IMR-90 (cell line): Measurements from ENCODE around the gene NPTX1. TPM values are rescaled to one million over a fixed set of nuclear protein-coding genes. Genes with fewer than 3 reads are reported as not detected.

Source experiments
- ATAC-seq: fragments of 200-7000 bp; cut with Tn5 transposase; 2 replicates; pipeline ENCODE4 v1.9.1; 2020; ENCODE audit warnings: low read depth, mild to moderate bottlenecking, moderate library complexity
- BruUV-seq: library from RNA; stranded (reverse); fragments of 400-500 nt; replicated peaks from 2 replicates; lab custom pipeline; 2021; lab: Mats Ljungman, UMichigan
- CTCF ChIA-PET: fragments of 300-600 bp; formaldehyde crosslinking; extraction: SDS; loops from one replicate; lab custom pipeline; 2021; ENCODE audit warnings: antibody characterized with exemption; lab: Yijun Ruan, JAX
- POLR2A ChIA-PET: fragments of 300-600 bp; sonication (Branson Sonifier 250); formaldehyde crosslinking; loops from one replicate; lab custom pipeline; 2022; ENCODE audit warnings: antibody characterized with exemption; ENCODE audit not compliant: unreplicated experiment; lab: Charles Lee
- DNase-seq: peaks from one replicate; pipeline ENCODE4 v3.0.0; 2013
- H2AFZ ChIP-seq: replicated peaks from 2 replicates; pipeline ENCODE3; 2013; ENCODE audit warnings: low read length, mild to moderate bottlenecking; ENCODE audit not compliant: poor library complexity
- H2AK5ac ChIP-seq: 2 replicates; pipeline ENCODE4 v1.6.1; 2013; ENCODE audit warnings: low read depth, low read length, inconsistent platforms
- H2AK9ac ChIP-seq: replicated peaks from 2 replicates; pipeline ENCODE3; 2013; ENCODE audit warnings: mild to moderate bottlenecking, low read depth, low read length, moderate library complexity; ENCODE audit not compliant: poor library complexity
- H2BK120ac ChIP-seq: 2 replicates; pipeline ENCODE4 v1.6.1; 2013; ENCODE audit warnings: low read depth, low read length, inconsistent platforms
- H2BK15ac ChIP-seq: 3 replicates; pipeline ENCODE4 v1.6.1; 2013; ENCODE audit warnings: low read depth, low read length, inconsistent platforms
- H2BK20ac ChIP-seq: 2 replicates; pipeline ENCODE4 v1.6.1; 2013; ENCODE audit warnings: low read depth, mild to moderate bottlenecking, inconsistent platforms, low read length, moderate library complexity
- H2BK5ac ChIP-seq: 2 replicates; pipeline ENCODE4 v1.6.1; 2013; ENCODE audit warnings: mild to moderate bottlenecking, low read depth, low read length, inconsistent platforms; ENCODE audit not compliant: poor library complexity, severe bottlenecking
- H3K14ac ChIP-seq: replicated peaks from 2 replicates; pipeline ENCODE4 v1.6.1; 2013; ENCODE audit warnings: low read depth, low read length, inconsistent platforms
- H3K18ac ChIP-seq: 2 replicates; pipeline ENCODE4 v1.6.1; 2013; ENCODE audit warnings: low read depth, low read length, control low read depth
- H3K23ac ChIP-seq: 2 replicates; pipeline ENCODE4 v1.6.1; 2013; ENCODE audit warnings: low read depth, low read length, inconsistent platforms
- H3K27ac ChIP-seq: 2 replicates; pipeline ENCODE4 v1.5.1; 2013; ENCODE audit warnings: mild to moderate bottlenecking, control low read depth, low read length; ENCODE audit not compliant: insufficient read depth
- H3K27me3 ChIP-seq: 2 replicates; pipeline ENCODE4 v1.6.1; 2013; ENCODE audit warnings: low read length; ENCODE audit not compliant: control insufficient read depth, insufficient read depth
- H3K36me3 ChIP-seq: 2 replicates; pipeline ENCODE4 v1.6.1; 2013; ENCODE audit warnings: low read length, mixed read lengths; ENCODE audit not compliant: control insufficient read depth, insufficient read depth
- H3K4ac ChIP-seq: 2 replicates; pipeline ENCODE4 v1.6.1; 2013; ENCODE audit warnings: low read depth, low read length, inconsistent platforms
- H3K4me1 ChIP-seq: 2 replicates; pipeline ENCODE4 v1.6.1; 2013; ENCODE audit warnings: low read length, mixed read lengths; ENCODE audit not compliant: control insufficient read depth, insufficient read depth
- H3K4me2 ChIP-seq: 2 replicates; pipeline ENCODE4 v1.6.1; 2013; ENCODE audit warnings: low read depth, mild to moderate bottlenecking, control low read depth, low read length, moderate library complexity
- H3K4me3 ChIP-seq: 2 replicates; pipeline ENCODE4 v1.5.1; 2013; ENCODE audit warnings: low read depth, mild to moderate bottlenecking, control low read depth, low read length, moderate library complexity; ENCODE audit not compliant: insufficient read depth
- H3K56ac ChIP-seq: 2 replicates; pipeline ENCODE4 v1.6.1; 2013; ENCODE audit warnings: low read length, inconsistent platforms; ENCODE audit not compliant: insufficient read depth; ENCODE audit errors: extremely low read depth
- H3K79me1 ChIP-seq, 2 experiments: 2 replicates each; pipeline ENCODE4 v1.6.1; 2013; ENCODE audit warnings: low read length in 2 of 2, inconsistent platforms in 1 of 2, low read depth in 1 of 2
- H3K9ac ChIP-seq: 2 replicates; pipeline ENCODE4 v1.6.1; 2013; ENCODE audit warnings: low read depth, low read length, control low read depth
- H3K9me1 ChIP-seq: 2 replicates; pipeline ENCODE4 v1.6.1; 2013; ENCODE audit warnings: low read length, inconsistent platforms; ENCODE audit not compliant: insufficient read depth
- H3K9me3 ChIP-seq: 2 replicates; pipeline ENCODE4 v1.6.1; 2013; ENCODE audit warnings: low read length; ENCODE audit not compliant: control insufficient read depth, insufficient read depth
- H4K20me1 ChIP-seq: 2 replicates; pipeline ENCODE4 v1.6.1; 2013; ENCODE audit warnings: low read length, inconsistent platforms; ENCODE audit not compliant: insufficient read depth
- H4K5ac ChIP-seq: 2 replicates; pipeline ENCODE4 v1.6.1; 2013; ENCODE audit warnings: mild to moderate bottlenecking, low read depth, low read length, control low read depth
- H4K8ac ChIP-seq, 2 experiments: 2 replicates each; pipeline ENCODE4 v1.6.1; 2013; ENCODE audit warnings: low read depth in 2 of 2, low read length in 2 of 2, control low read depth in 1 of 2, inconsistent platforms in 1 of 2
- H4K91ac ChIP-seq: 2 replicates; pipeline ENCODE4 v1.6.1; 2013; ENCODE audit warnings: low read depth, low read length, inconsistent platforms; ENCODE audit not compliant: insufficient read depth
- CEBPB ChIP-seq: IDR thresholded peaks from 2 replicates; pipeline ENCODE4 v1.6.1; 2012; ENCODE audit warnings: low read depth, low read length, improper control_type of control experiment
- FOS ChIP-seq: fragments of 150-350 bp; IDR thresholded peaks from 2 replicates; pipeline ENCODE4 v1.6.1; 2016; ENCODE audit warnings: low read depth, low read length
- MAFK ChIP-seq: IDR thresholded peaks from 2 replicates; pipeline ENCODE4 v1.6.1; 2012; ENCODE audit warnings: low read depth, low read length, improper control_type of control experiment
- MAZ ChIP-seq: IDR thresholded peaks from 2 replicates; pipeline ENCODE4 v1.6.1; 2012; ENCODE audit warnings: low read depth, mild to moderate bottlenecking, low read length, improper control_type of control experiment, moderate library complexity, borderline replicate concordance
- NFE2L2 ChIP-seq: fragments of 150-350 bp; IDR thresholded peaks from 2 replicates; pipeline ENCODE4 v1.6.1; 2016; ENCODE audit warnings: low read depth, mild to moderate bottlenecking, low read length
- POLR2A ChIP-seq: IDR thresholded peaks from 2 replicates; pipeline ENCODE4 v1.6.1; 2012; ENCODE audit warnings: mild to moderate bottlenecking, low read depth, low read length
- RAD21 ChIP-seq: IDR thresholded peaks from 2 replicates; pipeline ENCODE4 v1.6.1; 2012; ENCODE audit warnings: low read length, improper control_type of control experiment
- RFX5 ChIP-seq: IDR thresholded peaks from 2 replicates; pipeline ENCODE4 v1.8.0; 2012; ENCODE audit warnings: low read depth, mild to moderate bottlenecking, low read length, moderate library complexity
- SMC3 ChIP-seq: fragments of 150-350 bp; IDR thresholded peaks from 2 replicates; pipeline ENCODE4 v1.6.1; 2016; ENCODE audit warnings: low read depth, mild to moderate bottlenecking, antibody characterized with exemption, low read length, moderate library complexity
- WGBS, 2 experiments: methylation state at CpG; one replicate each; pipeline versions ENCODE4 v1.1.5 to v1.1.7; 2013; ENCODE audit warnings: missing lambda C conversion rate in 2 of 2; ENCODE audit not compliant: insufficient read length in 1 of 2; ENCODE audit errors: extremely low coverage in 2 of 2; 5-methylcytosine and 5-hydroxymethylcytosine counted together
- dilution Hi-C: fragments of 300-500 bp; cut with HindIII; formaldehyde crosslinking; loops from one replicate; pipeline ENCODE4 v1.14.3; 2018; ENCODE audit warnings: low sequenced_read_pairs; ENCODE audit not compliant: unreplicated experiment
- in situ Hi-C: fragments of 300-500 bp; cut with MboI; formaldehyde crosslinking; loops from 3 replicates; pipeline ENCODE4 v1.14.3; 2019; ENCODE audit warnings: low sequenced_read_pairs, inconsistent platforms, mixed read lengths
- intact Hi-C: fragments of 100-400 bp; cut with micrococcal nuclease; formaldehyde crosslinking; loops from 2 replicates; pipeline ENCODE4 v1.10.0; 2022
- polyA plus RNA-seq, 3 experiments: library from polyadenylated mRNA; depleted of rRNA; stranded (reverse); fragments of >200 nt; gene quantifications; 2 replicates each; pipeline ENCODE4 v1.2.3, GENCODE V29; 2012; ENCODE audit warnings: low replicate concordance in 1 of 3
- total RNA-seq: library from RNA; depleted of rRNA; stranded (reverse); fragments of >200 nt; gene quantifications from 2 replicates; pipeline ENCODE4 v1.2.3, GENCODE V29; 2012
- TF ChIP-seq, protein P1 (sequence below): fragments of 150-350 bp; IDR thresholded peaks from 2 replicates; pipeline ENCODE4 v1.6.1; 2016; ENCODE audit warnings: low read depth, mild to moderate bottlenecking, low read length, moderate library complexity, borderline replicate concordance

Gene NPTX1
- total and polyA plus RNA-seq, 2 of the 4 experiments (the other 2 are of a cell fraction), result 20.8 to 39.5 TPM

DNA sequence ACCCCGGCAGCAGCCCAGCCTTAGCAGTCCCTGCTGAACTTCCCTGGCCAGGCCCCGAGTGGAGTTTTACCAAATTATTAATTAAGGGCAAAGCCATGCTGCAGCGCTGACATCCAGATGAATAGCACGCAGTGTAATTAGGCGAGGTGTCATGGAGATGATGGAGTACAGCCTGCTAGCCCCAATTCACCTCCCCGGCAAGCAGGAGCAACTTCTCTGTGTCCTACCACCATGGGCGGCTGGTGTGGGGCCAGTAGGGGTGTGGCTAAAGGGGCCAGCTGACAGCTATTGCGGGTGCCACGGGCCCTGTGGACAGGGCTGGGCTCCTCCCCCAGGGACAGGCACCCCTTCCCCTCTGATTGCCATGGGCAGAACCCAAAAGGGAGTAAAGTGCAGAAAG is 36.9 kb downstream of the NPTX1 start:
- dilution Hi-C loops, result no loop called here
- no peak overlapping the region for H3K4ac ChIP-seq
- ATAC-seq (no peak), DNase-seq (no peak)
- no peak overlapping the region for H3K27ac ChIP-seq
- no peaks in the 10 kb centered on the region for H3K79me1 ChIP-seq
- H4K5ac ChIP-seq, result no peak overlapping the region
- H4K8ac ChIP-seq, result no peak overlapping the region
- TF ChIP-seq FOS, result no peak
- TF ChIP-seq, protein P1, sequence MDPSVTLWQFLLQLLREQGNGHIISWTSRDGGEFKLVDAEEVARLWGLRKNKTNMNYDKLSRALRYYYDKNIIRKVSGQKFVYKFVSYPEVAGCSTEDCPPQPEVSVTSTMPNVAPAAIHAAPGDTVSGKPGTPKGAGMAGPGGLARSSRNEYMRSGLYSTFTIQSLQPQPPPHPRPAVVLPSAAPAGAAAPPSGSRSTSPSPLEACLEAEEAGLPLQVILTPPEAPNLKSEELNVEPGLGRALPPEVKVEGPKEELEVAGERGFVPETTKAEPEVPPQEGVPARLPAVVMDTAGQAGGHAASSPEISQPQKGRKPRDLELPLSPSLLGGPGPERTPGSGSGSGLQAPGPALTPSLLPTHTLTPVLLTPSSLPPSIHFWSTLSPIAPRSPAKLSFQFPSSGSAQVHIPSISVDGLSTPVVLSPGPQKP, result no peak
- no peak for TF ChIP-seq MAFK
- no peak for TF ChIP-seq CEBPB
- TF ChIP-seq SMC3, result no peak
- no peak for TF ChIP-seq MAZ
- TF ChIP-seq POLR2A, result no peak
- no peak for TF ChIP-seq RAD21
- no peak for TF ChIP-seq RFX5
- TF ChIP-seq NFE2L2, result no peak
- no peak overlapping the region for H3K23ac ChIP-seq
- H3K4me2 ChIP-seq, result no peak overlapping the region
- no peaks in the 10 kb centered on the region for H3K36me3 ChIP-seq
- no peak overlapping the region for H3K18ac ChIP-seq
- H2BK20ac ChIP-seq, result no peak overlapping the region
- no peak overlapping the region for H3K4me3 ChIP-seq
- peaks cover 9% of the 10 kb centered on the region; the same call in 1 of the 2 replicates for H3K27me3 ChIP-seq
- ChIA-PET POLR2A (no interaction called here), CTCF (no interaction called here)
- H4K20me1 ChIP-seq, result no peaks in the 10 kb centered on the region; the same call in 1 of the 2 replicates
- H2BK120ac ChIP-seq, result no peak overlapping the region
- H2AK5ac ChIP-seq, result no peak overlapping the region
- no peak overlapping the region for H3K56ac ChIP-seq
- BruUV-seq, result no TSS peak
- H3K9ac ChIP-seq, result no peak overlapping the region
- H3K14ac ChIP-seq, result no peak overlapping the region
- no peak overlapping the region for H2BK5ac ChIP-seq
- no peaks in the 10 kb centered on the region for H3K9me1 ChIP-seq
- H2BK15ac ChIP-seq, result no peak overlapping the region
- no peak overlapping the region for H2AFZ ChIP-seq
- intact Hi-C loops, result no loop called here
- peaks cover under 1% of the 10 kb centered on the region; the same call in 1 of the 2 replicates for H3K4me1 ChIP-seq
- H2AK9ac ChIP-seq, result no peak overlapping the region
- no CpG with 5 or more reads among the region's 9 CpGs for WGBS, 2 experiments
- no peak overlapping the region for H4K91ac ChIP-seq
- in situ Hi-C loops, result no loop called here
- H3K9me3 ChIP-seq, result no peaks in the 10 kb centered on the region
